DMS153 treated with DMSO at 0.1 percent for 48 hours (cell line): ENCODE results near the gene FCRL2.
A peak's percentile ranks its signal among the peaks of the same experiment; 100 is the strongest.

ENCODE experiments used
- DNase-seq: peaks from one replicate; lab custom pipeline; 2025; ENCODE audit not compliant: unreplicated experiment; lab: John Stamatoyannopoulos, UW

FCRL2 gene

GRCh38 chr1:157776971-157777391, at the start of gene FCRL2:
Gene FCRL2, minus strand, starts transcription at chr1:157777132. Its CDS starts 59 bp downstream, at chr1:157777073.
- DNase-seq, result no peak

GRCh38 chr1:157820299-157820698, 43.4 kb upstream of the FCRL2 start:
- no peak for DNase-seq

GRCh38 chr1:157819896-157820295, 43.0 kb upstream of the FCRL2 start, which contains the start of gene FCRL1:
Gene FCRL1, minus strand, starts transcription at chr1:157820120. Its CDS starts 83 bp downstream, at chr1:157820037.
- no peak for DNase-seq

- no peak for DNase-seq
These were observed 42.3 kb upstream of the FCRL2 start for GRCh38 chr1:157819215-157819614.

GRCh38 chr1:157813269-157813668, 36.3 kb upstream of the FCRL2 start:
- no peak for DNase-seq

- no peak for DNase-seq
These were observed 29.7 kb upstream of the FCRL2 start for GRCh38 chr1:157806431-157807149.

GRCh38 chr1:157803851-157804250, 26.9 kb upstream of the FCRL2 start:
- no peak for DNase-seq

- no peak for DNase-seq
These were observed 23.1 kb upstream of the FCRL2 start for GRCh38 chr1:157799996-157800395.

- DNase-seq, result no peak
These were observed 21.3 kb upstream of the FCRL2 start for GRCh38 chr1:157798211-157798610.

- no peak for DNase-seq
These were observed 8.3 kb upstream of the FCRL2 start for GRCh38 chr1:157785248-157785647.

- no peak for DNase-seq
These were observed 7.9 kb upstream of the FCRL2 start for GRCh38 chr1:157784801-157785200.

GRCh38 chr1:157782931-157783330, 6.0 kb upstream of the FCRL2 start:
- no peak for DNase-seq

- DNase-seq, result no peak
These were observed 4.1 kb upstream of the FCRL2 start for GRCh38 chr1:157781048-157781447.

GRCh38 chr1:157775101-157775870, 1.6 kb downstream of the FCRL2 start:
- no peak for DNase-seq

- DNase-seq, result no peak
These were observed 2.5 kb downstream of the FCRL2 start for GRCh38 chr1:157774412-157774811.

- DNase-seq, result no peak
These were observed 3.2 kb downstream of the FCRL2 start for GRCh38 chr1:157773493-157774350.

GRCh38 chr1:157771661-157772425, 5.1 kb downstream of the FCRL2 start:
- no peak for DNase-seq

- DNase-seq, result peak; percentile 10
These were observed 6.4 kb downstream of the FCRL2 start for GRCh38 chr1:157770442-157771043.

- no peak for DNase-seq
These were observed 10.1 kb downstream of the FCRL2 start for GRCh38 chr1:157766792-157767191.

- no peak for DNase-seq
These were observed 18.9 kb downstream of the FCRL2 start for GRCh38 chr1:157758018-157758417.
